ENCODE results near the gene SLC35F1.
"Not testable (repeated sequence)": the region's sequence is repeated elsewhere in the genome, so short reads cannot be mapped to it uniquely, and the experiment has no call there.

Gene SLC35F1

DNA sequence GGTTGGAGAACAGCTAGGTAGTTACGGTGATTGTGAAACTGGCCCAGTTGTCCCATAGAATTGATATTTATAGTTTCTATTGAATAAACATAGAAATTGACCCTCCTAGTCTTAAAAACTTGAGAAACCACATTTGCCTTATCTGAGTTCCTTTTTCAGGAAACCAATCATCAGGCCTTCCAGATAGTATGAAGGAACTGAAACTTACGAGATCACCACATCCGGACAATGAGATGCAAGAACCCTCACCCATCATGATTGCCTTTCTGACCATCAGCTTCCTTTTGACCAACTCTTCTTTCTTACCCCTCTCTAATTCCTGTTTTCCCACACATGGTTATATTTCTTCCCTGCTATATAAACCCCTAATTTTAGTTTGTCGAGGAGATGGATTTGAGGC lies 21.8 kb downstream of the SLC35F1 start:
- DNase-seq = no peak

DNA sequence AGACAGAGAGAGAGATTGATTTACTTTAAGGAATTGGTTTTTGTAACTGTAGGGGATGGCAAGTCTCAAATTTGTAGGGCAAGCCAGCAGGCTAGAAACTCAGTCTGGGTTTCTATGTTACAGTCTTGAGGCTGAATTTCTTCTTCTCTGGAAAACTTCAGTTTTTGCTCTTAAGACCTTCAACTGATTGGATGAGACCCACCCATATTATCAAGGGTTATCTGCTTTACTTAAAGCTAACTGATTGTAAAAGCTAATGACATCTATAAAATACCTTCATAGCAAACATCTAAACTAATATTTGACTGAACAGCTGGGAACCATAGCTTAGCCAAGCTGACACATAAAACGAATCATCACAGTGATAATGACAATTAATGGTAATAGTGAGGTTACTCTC lies 22.4 kb downstream of the SLC35F1 start:
- no peak for DNase-seq

DNA sequence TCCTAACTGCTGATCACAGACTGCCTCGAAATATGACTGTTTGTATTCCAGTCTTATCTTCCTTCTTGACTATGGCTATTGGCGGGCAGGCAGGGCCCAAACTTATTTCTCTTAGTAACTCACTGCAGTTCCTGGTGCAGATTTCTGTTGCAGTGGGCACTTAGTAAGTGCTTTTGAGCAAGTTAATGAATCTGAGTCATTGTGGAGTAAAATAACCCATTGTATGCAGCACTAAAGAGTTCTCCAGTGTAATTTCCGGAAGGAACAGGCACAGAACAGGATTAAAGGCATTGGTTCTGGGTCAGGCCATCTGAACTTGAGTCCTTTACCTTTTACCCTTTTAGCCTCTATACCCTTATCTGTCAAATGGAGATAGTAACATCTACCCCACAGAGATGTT lies 23.6 kb downstream of the SLC35F1 start:
- DNase-seq = no peak

DNA sequence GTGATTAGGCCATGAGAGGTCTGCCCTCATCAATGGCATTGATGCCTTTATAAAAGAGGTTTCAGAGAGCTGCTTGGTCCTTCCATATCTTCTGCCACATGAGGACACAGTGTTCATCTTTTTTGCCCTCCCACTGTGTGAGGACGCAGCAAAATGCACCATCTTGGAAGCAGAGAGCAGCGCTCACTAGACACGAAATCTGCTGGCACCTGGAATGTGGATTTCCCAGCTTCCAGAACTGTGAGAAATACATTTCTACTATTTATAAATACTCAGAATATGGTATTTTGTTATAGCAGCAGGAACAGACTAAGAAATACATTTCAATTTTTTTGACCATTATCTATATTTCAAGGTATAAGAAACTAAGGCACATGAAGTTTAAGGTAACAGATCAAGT lies 24.9 kb downstream of the SLC35F1 start:
- DNase-seq = no peak

DNA sequence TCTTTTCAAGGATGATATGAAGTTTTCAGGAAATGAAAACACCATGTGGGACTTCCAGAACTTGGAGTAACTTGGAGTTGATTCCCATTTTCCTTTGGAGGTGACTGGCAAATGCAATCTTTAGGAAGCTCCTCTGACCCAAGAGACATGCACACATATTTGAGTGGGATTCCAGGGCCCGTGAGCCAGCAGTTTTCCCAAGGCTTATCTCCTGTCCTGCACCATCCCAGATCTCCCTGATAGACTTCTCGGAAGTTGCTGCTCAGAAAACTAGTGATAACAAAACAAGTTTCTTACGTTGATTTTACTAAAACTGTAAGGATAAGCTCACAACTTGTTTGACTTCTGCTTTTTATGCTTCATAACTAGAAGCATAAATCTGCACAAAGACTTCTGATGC lies 25.6 kb downstream of the SLC35F1 start:
- no peak for DNase-seq

DNA sequence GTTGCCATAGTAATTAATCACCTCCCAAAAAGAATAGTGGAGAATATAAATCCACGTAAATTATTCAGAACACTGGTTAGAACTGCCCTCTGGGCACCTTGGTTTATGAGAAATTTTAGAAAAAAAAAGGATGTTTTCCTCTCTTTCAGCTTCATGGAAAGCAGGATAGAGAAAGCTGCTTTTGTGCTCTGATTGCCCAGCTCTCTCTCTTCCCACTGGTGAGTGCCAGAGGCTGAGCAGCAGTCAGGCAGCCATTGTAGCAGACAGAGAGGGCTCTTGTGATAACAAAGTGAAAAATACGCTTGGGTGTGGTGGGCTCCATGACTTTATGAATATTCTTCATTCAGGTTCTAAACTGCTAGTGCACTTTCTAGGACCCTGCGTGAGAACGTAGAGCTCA lies 26.4 kb downstream of the SLC35F1 start:
- DNase-seq = no peak

DNA sequence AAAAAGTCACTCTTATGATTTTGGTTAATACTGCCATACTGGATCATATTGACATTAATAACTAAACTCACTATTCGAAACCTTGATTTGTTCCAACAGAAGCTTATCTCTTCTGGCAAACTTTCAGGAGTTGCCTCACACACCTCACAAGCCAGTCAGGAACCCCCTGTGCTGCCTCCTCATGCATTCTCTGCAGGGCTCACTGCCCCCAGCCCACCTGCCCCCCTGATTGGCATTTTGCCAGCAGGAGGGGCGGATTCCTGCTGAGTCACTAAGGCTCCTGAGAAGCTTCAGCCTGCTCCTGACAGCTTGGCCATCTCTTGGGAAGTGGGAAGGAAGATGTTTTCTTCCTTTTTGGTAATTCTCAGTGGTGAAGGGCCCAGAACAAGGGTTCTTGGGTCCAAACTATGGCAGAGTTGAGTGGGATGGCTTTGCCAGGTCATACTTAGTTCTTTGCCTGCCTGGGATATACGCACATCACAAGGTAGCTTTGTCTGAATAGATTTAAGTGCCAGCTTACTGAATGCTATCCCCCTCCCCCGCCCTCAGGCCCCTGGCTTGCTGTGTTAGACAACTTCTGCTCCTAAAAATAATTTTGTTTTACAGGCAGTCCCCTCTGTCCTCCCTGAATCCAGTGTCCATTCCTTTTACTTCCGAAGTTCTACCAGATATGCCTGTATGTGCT lies 31.4 kb downstream of the SLC35F1 start:
- DNase-seq = no peak

DNA sequence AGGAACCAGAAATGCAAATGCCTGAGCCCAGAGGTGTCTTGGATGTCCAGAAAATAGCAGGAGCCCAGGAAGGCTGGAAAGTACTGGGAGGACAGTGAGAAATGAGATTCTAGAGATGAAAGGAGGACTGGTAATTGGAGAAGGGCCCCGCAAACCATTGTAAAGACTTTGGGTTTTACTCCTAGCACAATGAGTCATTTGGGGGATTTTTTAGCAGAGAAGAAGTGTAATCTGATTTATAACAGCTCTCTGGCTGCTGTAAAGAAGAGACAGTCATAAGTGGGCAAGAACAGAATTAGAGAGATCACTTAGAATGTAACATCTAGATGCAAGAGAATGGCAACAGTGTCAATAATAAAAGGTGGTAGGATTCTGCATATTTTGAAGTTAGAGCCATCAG lies 40.2 kb downstream of the SLC35F1 start:
- no peak for DNase-seq

DNA sequence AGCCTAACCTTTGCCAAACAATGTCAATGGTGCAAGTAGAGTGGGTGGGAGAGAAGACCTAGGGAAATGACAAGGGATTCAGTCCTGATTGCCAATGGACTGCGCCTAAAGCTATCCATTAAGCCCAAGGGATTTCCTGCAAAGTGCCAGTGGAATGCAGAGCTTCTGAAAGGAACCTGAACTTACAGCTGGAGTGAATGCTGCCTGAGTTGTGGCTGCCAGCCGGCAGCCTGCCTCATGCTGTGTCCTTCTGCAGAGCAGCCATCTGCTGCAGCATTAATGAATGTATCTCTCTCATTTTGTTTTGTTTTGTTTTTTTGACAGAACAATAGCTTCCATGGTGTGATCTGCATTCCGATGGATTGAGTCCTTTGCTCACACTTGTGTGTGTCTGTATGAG lies 44.7 kb downstream of the SLC35F1 start:
- no peak for DNase-seq

DNA sequence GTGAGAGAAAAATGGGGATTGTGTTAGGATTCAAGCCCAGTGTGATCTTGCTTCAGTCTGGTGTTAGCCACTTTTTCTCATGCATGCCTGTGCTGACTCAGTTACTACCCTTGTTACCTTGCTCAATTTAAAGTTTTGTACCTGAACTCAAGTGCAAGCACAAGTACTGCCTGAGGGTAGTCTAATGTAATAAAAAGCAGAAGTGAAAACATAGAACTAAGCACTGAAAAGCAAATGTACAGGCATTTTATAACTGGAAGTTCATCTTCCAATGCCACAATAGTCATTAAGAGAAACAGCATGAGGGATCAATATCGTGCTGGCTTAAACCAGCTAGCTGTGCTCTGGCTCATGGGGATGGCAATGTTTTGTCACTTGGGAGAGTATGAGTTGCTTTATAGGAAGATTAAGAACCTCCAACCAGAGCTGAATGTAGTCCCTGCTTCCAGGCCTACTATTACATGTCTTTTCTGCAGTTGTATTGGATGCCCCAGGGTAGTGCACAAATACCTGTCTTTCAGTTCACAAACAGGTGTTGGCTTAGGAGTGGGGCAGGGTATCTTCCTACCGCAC lies 48.7 kb downstream of the SLC35F1 start:
- no peak for DNase-seq

DNA sequence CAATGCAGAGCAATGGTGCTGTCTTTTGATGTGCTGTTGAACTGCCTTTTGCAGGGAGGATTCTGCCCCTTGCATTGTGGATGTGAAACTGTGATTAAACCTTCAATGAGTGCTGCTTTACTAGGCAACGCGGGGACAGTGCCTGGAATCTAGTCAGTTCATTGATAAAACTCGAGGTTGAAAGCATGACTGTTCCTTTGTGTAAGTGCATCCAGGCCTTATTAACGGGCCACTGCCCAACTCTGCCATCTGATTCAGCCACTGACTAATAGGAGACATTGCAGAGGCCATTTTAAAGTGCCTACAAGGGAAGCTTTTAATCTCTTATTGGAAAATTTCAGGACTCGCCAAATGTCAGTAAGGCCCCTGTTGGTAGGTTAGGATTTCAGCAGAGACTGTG lies 49.3 kb downstream of the SLC35F1 start:
- no peak for DNase-seq

DNA sequence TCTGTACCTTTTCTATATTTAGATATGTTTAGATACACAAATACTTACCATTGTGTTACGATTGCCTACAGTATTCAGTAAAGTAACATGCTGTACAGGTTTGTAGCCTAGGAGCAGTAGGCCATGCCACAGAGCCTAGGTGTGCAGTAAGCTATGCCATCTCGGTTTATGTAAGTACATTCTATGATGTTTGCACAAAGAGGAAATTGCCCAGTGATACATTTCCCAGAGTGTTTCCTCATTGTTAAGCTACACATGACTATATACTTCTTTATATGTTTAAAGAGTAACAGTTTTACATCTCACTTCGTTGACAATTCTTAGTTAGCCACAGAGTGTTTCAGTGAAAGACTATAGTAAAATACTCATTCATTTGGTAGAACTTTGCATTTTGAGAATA lies 51.5 kb downstream of the SLC35F1 start:
- DNase-seq = no peak

DNA sequence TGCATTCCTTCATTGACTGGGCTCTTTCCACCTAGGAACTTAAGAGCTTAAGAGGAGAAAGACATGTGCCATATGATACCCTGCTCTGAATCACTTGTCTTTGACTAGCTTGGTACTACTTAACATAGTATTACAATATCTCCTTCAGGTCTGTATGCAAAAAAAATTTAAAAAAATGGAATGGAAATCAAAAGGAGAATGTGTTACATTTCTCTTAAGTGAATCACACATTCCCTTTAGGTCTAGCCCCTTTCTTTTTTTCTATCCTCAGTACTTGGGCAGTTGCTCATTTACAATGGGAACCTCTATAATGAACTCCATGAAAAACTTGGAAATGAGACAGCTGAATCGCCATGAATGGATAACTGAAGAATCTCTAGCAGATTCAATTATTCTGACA lies 53.8 kb downstream of the SLC35F1 start:
- DNase-seq = no peak

DNA sequence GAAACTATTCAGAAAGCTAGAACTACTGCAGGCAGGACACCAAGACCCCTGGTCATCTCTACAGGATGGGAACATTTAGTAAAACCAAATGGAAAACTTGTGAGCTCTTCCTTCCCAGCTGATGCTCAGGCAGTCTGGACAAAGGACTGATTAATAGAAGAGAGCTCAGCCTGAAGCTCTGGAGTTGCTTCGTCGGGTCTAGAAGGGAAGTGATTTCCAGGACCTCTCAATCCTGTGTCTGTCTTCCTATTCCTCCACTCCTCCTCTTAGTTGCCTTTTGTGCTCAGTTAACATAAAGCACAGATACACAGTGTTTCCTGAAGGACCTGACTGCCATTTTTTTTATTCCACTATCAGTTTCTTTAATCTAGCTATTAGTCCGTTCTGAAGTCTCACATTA lies 54.2 kb downstream of the SLC35F1 start:
- no peak for DNase-seq

DNA sequence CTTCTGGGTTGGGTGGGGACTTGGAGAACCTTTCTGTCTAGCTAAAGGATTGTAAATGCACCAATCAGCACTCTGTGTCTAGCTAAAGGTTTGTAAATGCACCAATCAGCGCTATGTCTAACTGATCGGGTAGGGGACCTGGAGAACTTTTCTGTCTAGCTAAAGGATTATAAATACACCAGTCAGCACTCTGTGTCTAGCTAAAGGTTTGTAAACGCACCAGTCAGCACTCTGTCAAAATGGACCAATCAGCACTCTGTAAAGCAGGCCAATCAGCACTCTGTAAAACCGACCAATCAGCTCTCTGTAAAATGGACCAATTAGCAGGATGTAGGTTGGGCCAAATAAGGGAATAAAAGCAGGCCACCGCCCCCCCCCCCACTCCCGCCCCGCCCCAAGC lies 58.7 kb downstream of the SLC35F1 start:
- DNase-seq = not testable (repeated sequence)

DNA sequence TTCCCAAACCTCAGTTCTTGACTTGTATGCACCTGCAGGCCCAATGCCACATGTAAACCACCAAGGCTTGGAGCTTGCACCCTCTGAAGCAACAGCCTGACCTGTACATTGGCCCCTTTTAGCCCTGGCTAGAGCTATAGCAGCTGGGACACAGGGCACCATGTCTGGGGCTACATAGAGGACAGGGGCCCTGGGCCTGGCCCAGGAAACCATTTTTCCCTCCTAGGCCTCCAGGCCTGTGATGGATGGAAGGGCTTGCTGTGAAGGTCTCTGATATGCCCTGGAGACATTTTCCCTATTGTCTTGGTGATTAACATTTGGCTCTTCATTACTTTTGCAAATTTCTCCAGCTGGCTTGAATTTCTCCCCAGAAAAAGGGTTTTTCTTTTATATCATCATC lies 64.6 kb downstream of the SLC35F1 start:
- DNase-seq = no peak

DNA sequence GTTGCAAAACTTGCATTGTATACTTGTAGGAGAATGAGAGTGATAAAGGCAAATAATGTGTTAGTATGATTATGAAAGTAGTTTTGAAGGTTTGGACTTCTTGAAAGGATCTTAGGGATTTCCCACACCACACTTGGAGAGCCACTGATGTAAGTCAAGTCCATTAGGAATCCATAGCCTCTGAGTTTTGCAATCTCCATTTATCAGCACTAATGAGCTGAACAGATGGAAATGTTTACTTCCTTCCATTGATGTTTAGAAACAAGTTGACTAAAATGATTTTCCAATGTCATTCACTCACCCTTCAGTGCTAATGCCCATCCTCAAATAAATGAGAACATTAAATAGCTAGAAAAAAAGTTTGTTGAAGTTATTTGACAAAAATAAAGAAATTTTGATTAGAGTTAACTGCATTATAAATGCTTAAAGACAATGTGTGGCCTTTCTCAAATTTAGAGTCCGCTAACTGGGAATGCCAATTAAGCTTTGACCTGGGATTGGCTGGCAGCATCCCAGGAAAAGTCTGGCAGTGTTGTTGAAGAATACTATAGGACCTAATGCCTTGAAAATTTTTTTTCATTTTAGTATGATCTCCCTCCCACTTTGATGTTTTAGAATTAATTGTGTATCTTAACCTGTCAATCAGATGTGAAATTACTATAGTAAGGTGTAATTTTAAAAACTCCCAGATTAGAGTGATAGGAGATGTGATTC lies 68.0 kb downstream of the SLC35F1 start:
- DNase-seq = no peak

DNA sequence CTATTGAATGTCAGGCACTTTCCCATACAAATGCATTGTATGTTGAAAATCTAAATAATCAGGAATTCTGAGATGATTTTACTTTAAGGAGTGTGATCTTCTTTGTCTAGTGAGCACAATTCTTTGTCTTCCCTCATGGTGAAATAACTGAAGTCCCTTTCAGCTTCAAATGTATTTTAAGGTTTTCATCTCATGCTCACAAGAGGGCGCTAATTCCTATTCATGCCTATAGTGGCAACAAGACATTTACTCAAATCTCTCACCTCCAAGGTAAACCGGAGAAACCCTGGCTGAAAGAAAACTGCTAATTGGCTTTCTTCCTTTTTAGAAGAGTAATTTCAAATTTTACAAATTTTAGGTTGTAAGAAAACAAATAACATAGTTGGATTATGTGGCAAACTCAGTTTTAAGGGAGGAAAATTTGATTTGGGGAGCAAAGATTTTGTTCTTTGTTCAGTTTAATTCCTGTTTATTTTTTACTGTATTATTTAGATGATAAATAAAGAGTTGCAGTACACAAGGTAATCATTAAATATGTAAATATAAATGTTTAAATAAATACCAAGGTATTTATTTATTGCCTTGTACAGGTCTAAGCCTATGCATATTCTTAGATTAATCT lies 69.1 kb downstream of the SLC35F1 start:
- no peak for DNase-seq

DNA sequence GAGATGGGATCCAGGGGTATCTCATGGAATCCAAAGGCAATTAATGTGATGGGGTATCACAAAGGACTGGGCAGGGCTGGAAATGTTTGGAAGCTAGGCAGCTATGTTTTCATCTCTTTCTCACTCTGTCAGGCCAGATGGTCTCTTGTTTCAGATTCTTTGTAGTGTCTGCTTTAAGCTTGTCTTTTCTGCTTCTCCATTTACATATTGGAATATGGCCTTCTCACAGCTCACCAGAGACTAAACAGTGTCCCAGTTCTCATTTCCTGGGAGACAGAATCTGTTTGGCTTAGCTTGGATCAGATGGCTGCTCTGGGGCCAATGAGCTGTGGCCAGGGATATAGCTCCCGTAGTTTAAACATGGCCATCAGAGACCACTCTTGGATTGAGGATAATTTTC lies 78.9 kb downstream of the SLC35F1 start:
- no peak for DNase-seq

DNA sequence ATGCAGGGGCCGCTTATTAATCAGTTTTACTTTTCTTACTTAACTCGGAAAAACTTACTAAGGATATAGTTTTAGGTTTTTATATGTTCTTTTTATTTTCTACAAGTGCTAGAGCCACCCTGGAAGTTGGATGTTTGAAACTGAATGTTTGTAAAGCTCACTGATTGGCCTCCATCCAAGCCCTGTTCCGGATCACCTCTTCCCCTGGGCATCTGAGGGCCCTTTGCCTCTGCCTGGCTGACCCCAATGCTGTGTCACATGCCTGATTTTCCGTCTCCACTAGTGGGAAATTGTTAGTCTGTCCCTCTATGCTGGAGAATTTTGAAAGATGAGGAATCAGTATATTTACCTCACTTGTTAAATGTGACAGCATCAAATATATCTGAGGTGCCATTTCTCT lies 79.3 kb downstream of the SLC35F1 start:
- DNase-seq = no peak

DNA sequence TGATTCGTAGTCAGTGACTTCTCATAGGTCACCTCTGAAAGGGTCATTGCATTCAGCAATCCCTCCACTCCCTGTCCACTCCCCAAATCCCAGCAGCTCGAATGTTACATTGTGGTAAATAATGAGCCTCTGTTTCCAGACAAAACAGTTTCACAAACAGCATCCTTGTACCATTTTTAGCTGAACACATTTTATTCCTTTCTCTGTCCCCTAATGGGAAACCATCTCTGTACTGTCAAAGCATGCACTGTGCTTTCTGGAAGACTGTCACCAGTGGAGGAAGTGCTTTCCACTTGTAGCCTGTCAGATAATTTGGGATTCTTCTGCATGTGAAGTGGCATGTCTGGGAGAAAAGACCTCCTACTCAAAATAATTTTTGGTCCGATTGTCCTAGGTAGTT lies 82.0 kb downstream of the SLC35F1 start:
- DNase-seq = no peak

DNA sequence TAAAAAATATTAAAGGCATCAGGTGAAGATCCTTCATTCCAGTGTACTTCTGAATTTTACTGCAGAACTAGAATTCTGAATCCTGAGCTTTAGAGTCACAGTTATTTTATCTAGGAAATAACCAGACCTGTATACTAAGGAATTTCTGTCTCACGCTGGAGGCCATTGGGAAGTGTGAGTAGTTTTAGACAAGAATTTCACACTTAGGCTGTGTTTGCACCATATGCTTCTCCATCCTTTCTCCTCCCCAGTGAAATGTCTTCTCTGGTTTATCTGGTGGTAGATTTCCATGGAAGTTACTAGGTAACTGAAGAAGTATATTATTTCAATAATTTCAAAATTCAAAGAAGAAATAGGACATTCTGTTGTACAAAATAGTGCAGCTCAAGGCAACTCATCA lies 83.1 kb downstream of the SLC35F1 start:
- DNase-seq = no peak

DNA sequence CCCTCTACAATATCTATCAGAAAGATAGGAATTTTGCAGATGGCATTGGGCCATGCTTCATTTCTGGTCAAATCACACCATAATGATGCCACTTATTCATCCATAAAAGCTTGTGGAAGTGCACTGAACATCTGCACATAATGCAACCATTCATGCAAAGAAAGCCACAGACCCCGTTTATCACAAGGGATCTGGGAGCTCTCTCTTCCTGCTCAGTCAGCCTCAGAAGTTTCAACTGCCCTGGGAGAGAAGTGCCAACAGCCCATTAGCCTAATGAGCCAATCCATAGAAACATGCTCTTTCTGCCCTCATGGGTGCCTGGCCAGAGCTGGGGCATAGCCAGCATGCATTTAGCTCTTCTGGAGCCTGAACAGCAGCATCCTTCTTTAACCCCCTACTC lies 85.8 kb downstream of the SLC35F1 start:
- no peak for DNase-seq

DNA sequence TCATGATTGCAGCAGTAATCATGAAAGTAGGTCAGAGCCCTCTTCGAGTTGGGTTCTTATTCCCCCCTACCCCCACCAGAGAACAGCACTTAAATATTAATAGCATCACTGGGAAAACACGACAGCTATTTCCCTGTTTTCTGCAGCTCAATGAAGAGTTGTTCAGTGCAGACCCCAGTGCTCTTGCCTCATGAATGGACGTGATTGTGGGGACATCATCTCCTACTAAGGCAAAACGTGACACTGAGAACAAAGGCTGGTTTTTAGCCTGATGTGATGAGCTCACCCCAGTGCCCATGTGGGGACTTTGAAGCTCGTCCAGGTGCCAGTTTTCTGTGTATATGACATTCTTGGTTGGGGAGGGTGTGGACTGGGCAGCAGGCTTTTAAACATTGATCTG lies 105.9 kb downstream of the SLC35F1 start:
- DNase-seq = no peak

All from activated CD4-positive, CD25-positive, alpha-beta regulatory T cell (primary cell).